ENCODE measurements around the gene MRE11. TPM values are rescaled to one million over a fixed set of nuclear protein-coding genes. Genes with fewer than 3 reads are reported as not detected.

Gene MRE11
- total RNA-seq, 1 donor from 2014 or later: 40.5 TPM

GRCh38 chr11:94526645-94527438 lies 33.2 kb upstream of the MRE11 start:
- intact Hi-C loops (cut with DNase I): no loop called here
- H3K36me3 ChIP-seq: no peaks in the 10 kb centered on the region
- no peak overlapping the region for H3K27ac ChIP-seq
- H3K9me3 ChIP-seq: no peaks in the 10 kb centered on the region
- H3K4me1 ChIP-seq: no peaks in the 10 kb centered on the region
- no peak overlapping the region for H3K4me3 ChIP-seq
- H3K27me3 ChIP-seq: no peaks in the 10 kb centered on the region
- no peak for TF ChIP-seq POLR2A (IDR thresholded peaks at IDR 0.05)
- no peak for TF ChIP-seq CTCF (IDR thresholded peaks at IDR 0.05)
- no peak for TF ChIP-seq POLR2AphosphoS5 (IDR thresholded peaks at IDR 0.05; ENCODE audit: insufficient read depth in 1 of 2, low read depth in 1 of 2)
- no peak for DNase-seq (ENCODE audit: extremely low spot score in 2 of 2)

GRCh38 chr11:94525546-94526324 lies 32.1 kb upstream of the MRE11 start:
- no peak overlapping the region for H3K4me3 ChIP-seq
- no peak for TF ChIP-seq POLR2A (IDR thresholded peaks at IDR 0.05)
- no peak for TF ChIP-seq POLR2AphosphoS5 (IDR thresholded peaks at IDR 0.05; ENCODE audit: insufficient read depth in 1 of 2, low read depth in 1 of 2)
- TF ChIP-seq CTCF (IDR thresholded peaks at IDR 0.05): no peak
- H3K27ac ChIP-seq: no peak overlapping the region
- no peaks in the 10 kb centered on the region for H3K36me3 ChIP-seq
- H3K4me1 ChIP-seq: no peaks in the 10 kb centered on the region
- intact Hi-C loops (cut with DNase I): no loop called here
- H3K9me3 ChIP-seq: no peaks in the 10 kb centered on the region
- no peaks in the 10 kb centered on the region for H3K27me3 ChIP-seq
- no peak for DNase-seq (ENCODE audit: extremely low spot score in 2 of 2)

- intact Hi-C loops (cut with DNase I): no loop called here
- no peak for DNase-seq (ENCODE audit: extremely low spot score in 2 of 2)
- Histone ChIP-seq H3K9me3 (no peaks in the 10 kb centered on the region), H3K4me3 (no peak overlapping the region), H3K4me1 (no peaks in the 10 kb centered on the region), H3K27ac (no peak overlapping the region), H3K27me3 (no peaks in the 10 kb centered on the region), H3K36me3 (no peaks in the 10 kb centered on the region)
- TF ChIP-seq POLR2AphosphoS5 (IDR thresholded peaks at IDR 0.05; ENCODE audit: insufficient read depth in 1 of 2, low read depth in 1 of 2) (no peak), POLR2A (IDR thresholded peaks at IDR 0.05) (no peak), CTCF (IDR thresholded peaks at IDR 0.05) (no peak)
Measured at GRCh38 chr11:94524341-94524740, 30.7 kb upstream of the MRE11 start.

GRCh38 chr11:94521684-94522083 lies 28.0 kb upstream of the MRE11 start:
- no peak for TF ChIP-seq POLR2A (IDR thresholded peaks at IDR 0.05)
- TF ChIP-seq CTCF (IDR thresholded peaks at IDR 0.05): no peak
- no peak for TF ChIP-seq POLR2AphosphoS5 (IDR thresholded peaks at IDR 0.05; ENCODE audit: insufficient read depth in 1 of 2, low read depth in 1 of 2)
- intact Hi-C loops (cut with DNase I): no loop called here
- H3K27me3 ChIP-seq: no peaks in the 10 kb centered on the region

More at GRCh38 chr11:94521684-94522083, 28.0 kb upstream of the MRE11 start:
- Histone ChIP-seq H3K9me3 (no peaks in the 10 kb centered on the region), H3K27ac (no peak overlapping the region), H3K4me3 (no peak overlapping the region), H3K36me3 (no peaks in the 10 kb centered on the region), H3K4me1 (no peaks in the 10 kb centered on the region)
- no peak for DNase-seq (ENCODE audit: extremely low spot score in 2 of 2)
